ENCODE results near the gene ZNF24.

DNA sequence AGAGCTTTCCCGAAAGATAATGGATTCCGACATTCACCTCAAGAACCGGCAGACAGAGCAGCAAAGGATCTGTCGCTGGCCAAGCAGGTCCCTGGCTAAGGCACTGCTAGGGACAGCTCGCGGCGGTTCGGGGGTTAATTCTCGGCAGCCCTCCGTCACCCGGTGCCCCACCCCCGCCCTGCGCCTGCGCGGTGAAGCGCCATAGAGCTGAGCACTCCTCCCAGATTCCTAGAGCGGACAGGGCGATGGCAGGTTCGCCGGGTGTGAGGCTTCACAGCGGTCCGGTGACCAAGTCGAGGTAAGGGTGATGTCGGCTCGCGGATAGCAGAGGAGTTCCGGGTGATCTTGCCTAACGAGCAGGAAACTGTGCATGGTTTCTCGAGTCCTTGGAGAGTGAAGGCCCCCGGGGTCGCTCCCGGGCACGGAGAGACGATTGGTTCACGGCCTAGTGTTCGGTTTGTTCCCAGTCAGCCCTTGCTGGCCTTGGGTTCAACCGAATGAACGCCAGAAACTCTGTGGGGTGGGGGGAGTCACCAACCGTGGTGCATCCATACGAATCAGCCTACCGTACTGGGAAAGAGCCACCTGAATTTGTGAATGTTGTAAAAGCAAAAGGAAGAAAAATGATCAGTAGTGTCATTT lies 54.0 kb downstream of the ZNF24 start, which contains the start of gene ZSCAN30:
- TF ChIP-seq, protein P1, sequence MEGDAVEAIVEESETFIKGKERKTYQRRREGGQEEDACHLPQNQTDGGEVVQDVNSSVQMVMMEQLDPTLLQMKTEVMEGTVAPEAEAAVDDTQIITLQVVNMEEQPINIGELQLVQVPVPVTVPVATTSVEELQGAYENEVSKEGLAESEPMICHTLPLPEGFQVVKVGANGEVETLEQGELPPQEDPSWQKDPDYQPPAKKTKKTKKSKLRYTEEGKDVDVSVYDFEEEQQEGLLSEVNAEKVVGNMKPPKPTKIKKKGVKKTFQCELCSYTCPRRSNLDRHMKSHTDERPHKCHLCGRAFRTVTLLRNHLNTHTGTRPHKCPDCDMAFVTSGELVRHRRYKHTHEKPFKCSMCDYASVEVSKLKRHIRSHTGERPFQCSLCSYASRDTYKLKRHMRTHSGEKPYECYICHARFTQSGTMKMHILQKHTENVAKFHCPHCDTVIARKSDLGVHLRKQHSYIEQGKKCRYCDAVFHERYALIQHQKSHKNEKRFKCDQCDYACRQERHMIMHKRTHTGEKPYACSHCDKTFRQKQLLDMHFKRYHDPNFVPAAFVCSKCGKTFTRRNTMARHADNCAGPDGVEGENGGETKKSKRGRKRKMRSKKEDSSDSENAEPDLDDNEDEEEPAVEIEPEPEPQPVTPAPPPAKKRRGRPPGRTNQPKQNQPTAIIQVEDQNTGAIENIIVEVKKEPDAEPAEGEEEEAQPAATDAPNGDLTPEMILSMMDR (conservative IDR thresholded peaks at IDR 0.05; ENCODE audit: low read depth, low read length): no peak
- TF ChIP-seq POLR2A (IDR thresholded peaks at IDR 0.05; ENCODE audit: low read depth, low read length) (peak; percentile 86), RAD21 (IDR thresholded peaks at IDR 0.05; ENCODE audit: low read length) (no peak; the same call in 1 of the 2 replicates), MAZ (IDR thresholded peaks at IDR 0.05; ENCODE audit: borderline replicate concordance, low read depth, low read length) (peak; percentile 27; the same call in 1 of the 2 replicates), USF2 (IDR thresholded peaks at IDR 0.05; ENCODE audit: low read depth, low read length) (peak; percentile 23; the same call in 1 of the 2 replicates), RFX5 (IDR thresholded peaks at IDR 0.05; ENCODE audit: low read depth, low read length) (no peak), MXI1 (IDR thresholded peaks at IDR 0.05; ENCODE audit: borderline replicate concordance, low read depth, low read length) (no peak), RCOR1 (IDR thresholded peaks at IDR 0.05; ENCODE audit: insufficient replicate concordance, low read length) (no peak), FOS (IDR thresholded peaks at IDR 0.05; ENCODE audit: low read depth, low read length) (no peak), CHD1 (IDR thresholded peaks at IDR 0.05; ENCODE audit: low read depth, low read length) (no peak), MAFK (IDR thresholded peaks at IDR 0.05; ENCODE audit: low read depth, low read length) (no peak), SMC3 (IDR thresholded peaks at IDR 0.05; ENCODE audit: low read depth, low read length) (no peak)
- TF ChIP-seq, protein P2, sequence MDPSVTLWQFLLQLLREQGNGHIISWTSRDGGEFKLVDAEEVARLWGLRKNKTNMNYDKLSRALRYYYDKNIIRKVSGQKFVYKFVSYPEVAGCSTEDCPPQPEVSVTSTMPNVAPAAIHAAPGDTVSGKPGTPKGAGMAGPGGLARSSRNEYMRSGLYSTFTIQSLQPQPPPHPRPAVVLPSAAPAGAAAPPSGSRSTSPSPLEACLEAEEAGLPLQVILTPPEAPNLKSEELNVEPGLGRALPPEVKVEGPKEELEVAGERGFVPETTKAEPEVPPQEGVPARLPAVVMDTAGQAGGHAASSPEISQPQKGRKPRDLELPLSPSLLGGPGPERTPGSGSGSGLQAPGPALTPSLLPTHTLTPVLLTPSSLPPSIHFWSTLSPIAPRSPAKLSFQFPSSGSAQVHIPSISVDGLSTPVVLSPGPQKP (IDR thresholded peaks at IDR 0.05; ENCODE audit: borderline replicate concordance, low read depth, low read length): no peak
